ENCODE results near the gene ATP2A3.

The ATP2A3 gene

GRCh38 chr17:3965118-3965800, 1.0 kb upstream of the ATP2A3 start:
- no peak for TF ChIP-seq CTCF (IDR thresholded peaks at IDR 0.05; ENCODE audit: low read length, missing control alignments)
- DNase-seq (ENCODE audit: low read depth) = no peak
- peak overlapping the region; percentile 41 for H3K4me3 ChIP-seq (replicated peaks; ENCODE audit: low read depth, low read length)

- H3K4me3 ChIP-seq (replicated peaks; ENCODE audit: low read depth, low read length) = no peak overlapping the region
- no peak for TF ChIP-seq CTCF (IDR thresholded peaks at IDR 0.05; ENCODE audit: low read length, missing control alignments)
- no peak for DNase-seq (ENCODE audit: low read depth)
Measured at GRCh38 chr17:3963237-3964201, 718 bp downstream of the ATP2A3 start.

GRCh38 chr17:3962965-3963236, 1.3 kb downstream of the ATP2A3 start:
- no peak for DNase-seq (ENCODE audit: low read depth)
- H3K4me3 ChIP-seq (replicated peaks; ENCODE audit: low read depth, low read length) = no peak overlapping the region
- TF ChIP-seq CTCF (IDR thresholded peaks at IDR 0.05; ENCODE audit: low read length, missing control alignments) = no peak

GRCh38 chr17:3962217-3962964, 1.8 kb downstream of the ATP2A3 start:
- no peak for TF ChIP-seq CTCF (IDR thresholded peaks at IDR 0.05; ENCODE audit: low read length, missing control alignments)
- no peak overlapping the region for H3K4me3 ChIP-seq (replicated peaks; ENCODE audit: low read depth, low read length)
- DNase-seq (ENCODE audit: low read depth) = no peak

GRCh38 chr17:3961564-3962047, 2.6 kb downstream of the ATP2A3 start:
- H3K4me3 ChIP-seq (replicated peaks; ENCODE audit: low read depth, low read length) = no peak overlapping the region
- TF ChIP-seq CTCF (IDR thresholded peaks at IDR 0.05; ENCODE audit: low read length, missing control alignments) = no peak
- DNase-seq (ENCODE audit: low read depth) = no peak

- no peak overlapping the region for H3K4me3 ChIP-seq (replicated peaks; ENCODE audit: low read depth, low read length)
- TF ChIP-seq CTCF (IDR thresholded peaks at IDR 0.05; ENCODE audit: low read length, missing control alignments) = no peak
- DNase-seq (ENCODE audit: low read depth) = peak; percentile 50
Measured at GRCh38 chr17:3960764-3961163, 3.5 kb downstream of the ATP2A3 start.
